Ishikawa (cell line): ENCODE measurements around the gene TMEM51.

Experiments
- CEBPB ChIP-seq: IDR thresholded peaks from 2 replicates; pipeline ENCODE4 v1.6.1; 2012
- CREB1 ChIP-seq: IDR thresholded peaks from 2 replicates; pipeline ENCODE4 v1.6.1; 2012; ENCODE audit warnings: low read depth
- EGR1 ChIP-seq: IDR thresholded peaks from 2 replicates; pipeline ENCODE4 v1.6.1; 2012
- EP300 ChIP-seq: IDR thresholded peaks from 2 replicates; pipeline ENCODE4 v1.6.1; 2012; ENCODE audit warnings: borderline replicate concordance
- FOXM1 ChIP-seq: IDR thresholded peaks from 2 replicates; pipeline ENCODE4 v1.6.1; 2012; ENCODE audit warnings: low read depth, borderline replicate concordance
- NFIC ChIP-seq: IDR thresholded peaks from 2 replicates; pipeline ENCODE4 v1.6.1; 2012
- RAD21 ChIP-seq: IDR thresholded peaks from 2 replicates; pipeline ENCODE4 v1.6.1; 2012; ENCODE audit warnings: low read depth
- TAF1 ChIP-seq: IDR thresholded peaks from 2 replicates; pipeline ENCODE4 v1.6.1; 2012; ENCODE audit warnings: low read depth, mild to moderate bottlenecking
- TCF12 ChIP-seq: IDR thresholded peaks from 2 replicates; pipeline ENCODE4 v1.6.1; 2012; ENCODE audit warnings: low read depth
- TEAD4 ChIP-seq: IDR thresholded peaks from 2 replicates; pipeline ENCODE4 v1.6.1; 2012
- YY1 ChIP-seq: IDR thresholded peaks from 2 replicates; pipeline ENCODE4 v1.6.1; 2012; ENCODE audit warnings: low read depth
- ZBTB7A ChIP-seq: IDR thresholded peaks from 2 replicates; pipeline ENCODE4 v1.6.1; 2012; ENCODE audit warnings: low read depth
- TF ChIP-seq, protein P1 (sequence below): IDR thresholded peaks from 2 replicates; pipeline ENCODE4 v1.6.1; 2012; ENCODE audit warnings: low read depth, mild to moderate bottlenecking
- TF ChIP-seq, protein P2 (sequence below): IDR thresholded peaks from 2 replicates; pipeline ENCODE4 v1.6.1; 2012
- TF ChIP-seq, protein P3 (sequence below): IDR thresholded peaks from 2 replicates; pipeline ENCODE4 v1.6.1; 2012

The TMEM51 gene

GRCh38 chr1:15152318-15153183 lies 996 bp upstream of the TMEM51 start:
- TF ChIP-seq, protein P1, sequence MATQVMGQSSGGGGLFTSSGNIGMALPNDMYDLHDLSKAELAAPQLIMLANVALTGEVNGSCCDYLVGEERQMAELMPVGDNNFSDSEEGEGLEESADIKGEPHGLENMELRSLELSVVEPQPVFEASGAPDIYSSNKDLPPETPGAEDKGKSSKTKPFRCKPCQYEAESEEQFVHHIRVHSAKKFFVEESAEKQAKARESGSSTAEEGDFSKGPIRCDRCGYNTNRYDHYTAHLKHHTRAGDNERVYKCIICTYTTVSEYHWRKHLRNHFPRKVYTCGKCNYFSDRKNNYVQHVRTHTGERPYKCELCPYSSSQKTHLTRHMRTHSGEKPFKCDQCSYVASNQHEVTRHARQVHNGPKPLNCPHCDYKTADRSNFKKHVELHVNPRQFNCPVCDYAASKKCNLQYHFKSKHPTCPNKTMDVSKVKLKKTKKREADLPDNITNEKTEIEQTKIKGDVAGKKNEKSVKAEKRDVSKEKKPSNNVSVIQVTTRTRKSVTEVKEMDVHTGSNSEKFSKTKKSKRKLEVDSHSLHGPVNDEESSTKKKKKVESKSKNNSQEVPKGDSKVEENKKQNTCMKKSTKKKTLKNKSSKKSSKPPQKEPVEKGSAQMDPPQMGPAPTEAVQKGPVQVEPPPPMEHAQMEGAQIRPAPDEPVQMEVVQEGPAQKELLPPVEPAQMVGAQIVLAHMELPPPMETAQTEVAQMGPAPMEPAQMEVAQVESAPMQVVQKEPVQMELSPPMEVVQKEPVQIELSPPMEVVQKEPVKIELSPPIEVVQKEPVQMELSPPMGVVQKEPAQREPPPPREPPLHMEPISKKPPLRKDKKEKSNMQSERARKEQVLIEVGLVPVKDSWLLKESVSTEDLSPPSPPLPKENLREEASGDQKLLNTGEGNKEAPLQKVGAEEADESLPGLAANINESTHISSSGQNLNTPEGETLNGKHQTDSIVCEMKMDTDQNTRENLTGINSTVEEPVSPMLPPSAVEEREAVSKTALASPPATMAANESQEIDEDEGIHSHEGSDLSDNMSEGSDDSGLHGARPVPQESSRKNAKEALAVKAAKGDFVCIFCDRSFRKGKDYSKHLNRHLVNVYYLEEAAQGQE: no peak
- TF ChIP-seq CREB1 (no peak), TCF12 (0 out of 2 replicates have a peak, but pooled peaks have one; percentile 42), NFIC (0 out of 2 replicates have a peak, but pooled peaks have one; percentile 20), RAD21 (peak; percentile 75)
- TF ChIP-seq, protein P2, sequence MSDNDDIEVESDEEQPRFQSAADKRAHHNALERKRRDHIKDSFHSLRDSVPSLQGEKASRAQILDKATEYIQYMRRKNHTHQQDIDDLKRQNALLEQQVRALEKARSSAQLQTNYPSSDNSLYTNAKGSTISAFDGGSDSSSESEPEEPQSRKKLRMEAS: peak; percentile 22

DNA sequence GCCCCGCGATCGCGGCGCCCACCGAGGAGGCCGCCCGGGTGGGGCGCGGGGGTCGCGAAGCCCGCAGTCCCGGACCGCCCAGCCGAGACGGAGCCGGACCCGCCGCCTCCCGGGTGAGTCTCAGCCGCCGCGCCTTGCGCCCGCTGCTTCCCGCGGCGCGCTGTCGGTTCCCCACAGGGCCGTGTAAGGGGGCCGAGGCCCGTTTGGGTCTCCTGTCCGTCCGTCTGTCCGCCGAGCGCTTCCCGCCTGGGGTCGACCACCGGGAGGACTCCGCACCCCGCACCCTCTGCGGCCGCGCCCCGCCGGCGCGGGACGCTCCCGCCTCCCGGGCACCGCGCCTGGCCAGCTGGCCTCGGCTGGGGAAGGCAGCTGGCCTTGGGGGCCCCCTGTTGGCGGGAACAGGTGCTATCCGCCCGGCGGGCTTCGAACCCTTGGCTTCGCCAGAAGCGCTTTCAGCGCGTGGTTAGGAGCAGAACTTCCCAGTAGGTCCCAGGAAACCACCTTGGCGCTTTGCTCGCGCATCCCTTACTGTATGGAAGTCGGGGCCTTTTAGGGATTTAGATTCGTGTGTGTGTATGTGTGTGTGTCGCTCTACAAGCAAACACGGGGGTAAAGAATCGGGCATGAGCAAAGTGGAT lies 414 bp downstream of the TMEM51 start:
- TF ChIP-seq TEAD4: no peak
- TF ChIP-seq TCF12: no peak
- TF ChIP-seq, protein P1: no peak
- TF ChIP-seq NFIC: peak; percentile 29; the same call in 1 of the 2 replicates
- TF ChIP-seq, protein P2: peak; percentile 75
- no peak for TF ChIP-seq ZBTB7A
- TF ChIP-seq FOXM1: no peak
- TF ChIP-seq TAF1: no peak
- no peak for TF ChIP-seq EP300
- TF ChIP-seq EGR1: no peak
- no peak for TF ChIP-seq CEBPB
- TF ChIP-seq, protein P3, sequence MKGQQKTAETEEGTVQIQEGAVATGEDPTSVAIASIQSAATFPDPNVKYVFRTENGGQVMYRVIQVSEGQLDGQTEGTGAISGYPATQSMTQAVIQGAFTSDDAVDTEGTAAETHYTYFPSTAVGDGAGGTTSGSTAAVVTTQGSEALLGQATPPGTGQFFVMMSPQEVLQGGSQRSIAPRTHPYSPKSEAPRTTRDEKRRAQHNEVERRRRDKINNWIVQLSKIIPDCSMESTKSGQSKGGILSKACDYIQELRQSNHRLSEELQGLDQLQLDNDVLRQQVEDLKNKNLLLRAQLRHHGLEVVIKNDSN: no peak
- peak; percentile 37; the same call in 1 of the 2 replicates for TF ChIP-seq RAD21
- no peak for TF ChIP-seq CREB1
- 0 out of 2 replicates have a peak, but pooled peaks have one; percentile 5 for TF ChIP-seq YY1

GRCh38 chr1:15154480-15155036 lies 1.0 kb downstream of the TMEM51 start:
- TF ChIP-seq, protein P1: no peak
- TF ChIP-seq TEAD4 (no peak), ZBTB7A (no peak), FOXM1 (no peak), RAD21 (no peak), YY1 (no peak), TAF1 (no peak), TCF12 (no peak), NFIC (no peak), EP300 (no peak), CEBPB (no peak), EGR1 (no peak), CREB1 (no peak)
- TF ChIP-seq, protein P3: no peak
- TF ChIP-seq, protein P2: no peak

DNA sequence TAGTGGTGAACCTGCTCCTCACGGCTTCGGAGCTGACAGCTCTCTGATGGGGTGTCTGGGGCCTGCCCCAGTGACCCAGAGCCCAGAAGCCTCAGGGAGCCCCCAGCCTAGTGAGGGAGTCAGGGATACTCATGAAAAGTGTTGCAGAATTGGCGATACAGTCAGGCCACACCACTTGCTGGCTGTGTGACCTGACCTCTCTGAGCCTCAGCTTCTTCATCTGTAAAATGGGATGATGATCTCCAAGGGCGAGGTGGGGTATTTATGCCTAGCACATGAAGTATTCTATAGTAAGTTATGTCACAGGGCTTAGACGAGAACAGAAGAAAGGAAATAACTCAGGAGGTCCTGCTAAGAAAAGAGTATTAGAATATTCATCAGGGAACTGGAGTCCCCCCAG lies 1.6 kb downstream of the TMEM51 start:
- TF ChIP-seq FOXM1 (no peak), TAF1 (no peak), CEBPB (no peak), YY1 (no peak), NFIC (no peak), EGR1 (no peak), CREB1 (no peak), RAD21 (no peak), ZBTB7A (no peak), TCF12 (no peak)
- TF ChIP-seq, protein P3: no peak
- TF ChIP-seq, protein P1: no peak
